Activated T-helper 1 cell treated with anti-CD3 and anti-CD28 coated beads, Interleukin-12 subunit alpha, Interleukin-12 subunit beta, Interleukin-2, Interleukin-4 antibody, amounts not matched to agents 30 ng/mL and 10 ng/mL and 1 ng/mL, durations not matched to agents 14 hours and 24 hours and 36 hours (primary cell): ENCODE data around the gene NFXL1. TPM values are rescaled to one million over a fixed set of nuclear protein-coding genes. Genes with fewer than 3 reads are reported as not detected.

Source experiments
- DNase-seq: peaks from one replicate; pipeline ENCODE4 v3.0.0; 2021; ENCODE audit warnings: low spot score
- H3K27ac Mint-ChIP-seq: one replicate; pipeline ENCODE4 v1.8.0; 2021; ENCODE audit warnings: mild to moderate bottlenecking, mixed read lengths
- H3K27me3 Mint-ChIP-seq: one replicate; pipeline ENCODE4 v1.8.0; 2022; ENCODE audit warnings: mild to moderate bottlenecking, moderate library complexity, mixed read lengths; ENCODE audit not compliant: insufficient read depth
- H3K36me3 Mint-ChIP-seq: one replicate; pipeline ENCODE4 v1.8.0; 2021; ENCODE audit warnings: low read depth, mixed read lengths
- H3K4me1 Mint-ChIP-seq: one replicate; pipeline ENCODE4 v1.8.0; 2021; ENCODE audit warnings: low read depth, mixed read lengths
- H3K4me3 Mint-ChIP-seq: one replicate; pipeline ENCODE4 v1.8.0; 2021; ENCODE audit warnings: mild to moderate bottlenecking, moderate library complexity, mixed read lengths
- H3K9me3 Mint-ChIP-seq: one replicate; pipeline ENCODE4 v1.8.0; 2021; ENCODE audit warnings: mixed read lengths
- intact Hi-C: fragments of 100-400 bp; cut with micrococcal nuclease; formaldehyde crosslinking; loops from one replicate; pipeline ENCODE4 v1.15.1; 2024
- total RNA-seq: library from RNA; stranded (reverse); gene quantifications from 2 replicates; pipeline ENCODE4 v1.2.3, GENCODE V29; 2022

The NFXL1 gene
- total RNA-seq, 1 donor from 2014 or later = 13.1 TPM

GRCh38 chr4:47816748-47817147 lies 97.6 kb downstream of the NFXL1 start:
- DNase-seq = no peak
- Mint-ChIP-seq H3K27me3 (peaks cover 20% of the 10 kb centered on the region), H3K4me3 (no peak overlapping the region), H3K27ac (no peak overlapping the region), H3K36me3 (no peaks in the 10 kb centered on the region), H3K9me3 (peaks cover 2% of the 10 kb centered on the region), H3K4me1 (peaks cover 6% of the 10 kb centered on the region)
- intact Hi-C loops = no loop called here

- Mint-ChIP-seq H3K27me3 (peaks cover 30% of the 10 kb centered on the region), H3K27ac (no peak overlapping the region), H3K4me1 (peaks cover 6% of the 10 kb centered on the region), H3K4me3 (no peak overlapping the region), H3K9me3 (peaks cover 2% of the 10 kb centered on the region), H3K36me3 (no peaks in the 10 kb centered on the region)
- intact Hi-C loops = no loop called here
- no peak for DNase-seq
These were observed 99.6 kb downstream of the NFXL1 start for GRCh38 chr4:47814618-47815295.

- Mint-ChIP-seq H3K4me1 (no peaks in the 10 kb centered on the region), H3K9me3 (no peaks in the 10 kb centered on the region), H3K36me3 (no peaks in the 10 kb centered on the region), H3K27ac (no peak overlapping the region), H3K4me3 (no peak overlapping the region), H3K27me3 (peaks cover 32% of the 10 kb centered on the region)
- no peak for DNase-seq
- intact Hi-C loops = no loop called here
These were observed 104.7 kb downstream of the NFXL1 start for GRCh38 chr4:47809654-47810203.

GRCh38 chr4:47804598-47804997 lies 109.8 kb downstream of the NFXL1 start:
- Mint-ChIP-seq H3K4me3 (no peak overlapping the region), H3K4me1 (no peaks in the 10 kb centered on the region), H3K36me3 (no peaks in the 10 kb centered on the region), H3K9me3 (no peaks in the 10 kb centered on the region), H3K27me3 (peaks cover 11% of the 10 kb centered on the region), H3K27ac (no peak overlapping the region)
- no peak for DNase-seq
- intact Hi-C loops = no loop called here

- Mint-ChIP-seq H3K27ac (no peak overlapping the region), H3K9me3 (no peaks in the 10 kb centered on the region), H3K4me1 (no peaks in the 10 kb centered on the region), H3K36me3 (no peaks in the 10 kb centered on the region), H3K4me3 (no peak overlapping the region), H3K27me3 (peaks cover 11% of the 10 kb centered on the region)
- intact Hi-C loops = no loop called here
- DNase-seq = no peak
These were observed 112.8 kb downstream of the NFXL1 start for GRCh38 chr4:47801481-47802002.

- H3K4me1 Mint-ChIP-seq = no peaks in the 10 kb centered on the region
- H3K27ac Mint-ChIP-seq = no peak overlapping the region
- intact Hi-C loops = no loop called here
- no peak overlapping the region for H3K4me3 Mint-ChIP-seq
- H3K27me3 Mint-ChIP-seq = peaks cover 3% of the 10 kb centered on the region
- no peak for DNase-seq
- no peaks in the 10 kb centered on the region for H3K36me3 Mint-ChIP-seq
- H3K9me3 Mint-ChIP-seq = no peaks in the 10 kb centered on the region
These were observed 116.2 kb downstream of the NFXL1 start for GRCh38 chr4:47798165-47798564.

Other genes starting within 250 kb of the NFXL1 start
- gene CORIN, start 76.5 kb downstream of the NFXL1 start, total RNA-seq = not detected in 2 replicates
- not detected in 2 replicates for gene CNGA1, start 102.1 kb upstream of the NFXL1 start, total RNA-seq
- gene NIPAL1, start 102.2 kb upstream of the NFXL1 start, total RNA-seq = 2.0 and 2.5 TPM in 2 replicates
- 12.5 and 12.7 TPM in 2 replicates for gene TXK, start 219.7 kb upstream of the NFXL1 start, total RNA-seq